Spleen (tissue), 7 donors: ENCODE data around the gene ENO3.

Experiments used
- CTCF ChIP-seq, 11 experiments: fragments of 200-600 bp in 7 of 11; fragments of 450-650 bp in 4 of 11; sonication (generic) in 4 of 11; IDR thresholded peaks in 8 of 11; conservative IDR thresholded peaks in 3 of 11; 1 replicate in 7 of 11; 2 replicates in 4 of 11; pipeline versions ENCODE4 v1.4.0 to v1.8.0; 2016 to 2021; ENCODE audit warnings: antibody characterized with exemption in 11 of 11, inconsistent platforms in 4 of 11, mild to moderate bottlenecking in 1 of 11
- POLR2A ChIP-seq, 3 donors: fragments of 450-650 bp; IDR thresholded peaks; one replicate each; pipeline ENCODE4 v1.5.1; 2017; ENCODE audit warnings: antibody characterized with exemption in 3 of 3, mild to moderate bottlenecking in 1 of 3
- POLR2AphosphoS5 ChIP-seq, 3 donors: sonication (generic); formaldehyde crosslinking; IDR thresholded peaks; one replicate each; pipeline ENCODE4 v1.5.1; 2017; ENCODE audit warnings: antibody characterized with exemption in 3 of 3
- donor health status: DM: no; HTN: no; CAD: no; lungs with moderate emphysema.
- donor health status: DM: no; HTN: no; CAD: no.
- donor health status: DM: no; HTN: no; CAD: no.

- TF ChIP-seq CTCF (IDR thresholded peaks at IDR 0.05 in 8 of 11, conservative IDR thresholded peaks at IDR 0.05 in 3 of 11) (no peak), POLR2AphosphoS5 (IDR thresholded peaks at IDR 0.05) (peak in 1 of 3 donors; percentile 7), POLR2A (IDR thresholded peaks at IDR 0.05) (no peak)
These were observed 15.3 kb upstream of the ENO3 start for GRCh38 chr17:4935650-4936049.
